Right lobe of liver (tissue), 6 donors: ENCODE data around the gene SNED1. TPM values are rescaled to one million over a fixed set of nuclear protein-coding genes. Genes with fewer than 3 reads are reported as not detected.
A peak's percentile ranks its signal among the peaks of the same experiment; 100 is the strongest.

ENCODE experiments used
- ATAC-seq, 4 donors: fragments of 200-7000 bp; cut with Tn5 transposase; one replicate each; pipeline ENCODE4 v1.9.1; 2020; ENCODE audit warnings: mild to moderate bottlenecking in 4 of 4, moderate library complexity in 4 of 4
- DNase-seq, 3 donors: peaks; one replicate each; pipeline ENCODE4 v3.0.0-alpha.2; 2020
- H3K27ac ChIP-seq, 3 donors: fragments of 200-600 bp; one replicate each; pipeline ENCODE4 v1.8.0; 2022
- H3K27me3 ChIP-seq, 2 donors: fragments of 200-600 bp; one replicate each; pipeline ENCODE4 v1.8.0; 2022
- H3K36me3 ChIP-seq, 4 donors: fragments of 200-600 bp; sonication (generic) in 1 of 4; one replicate each; pipeline versions ENCODE4 v1.5.1 to v1.8.0; 2017 to 2022; ENCODE audit warnings: control low read depth in 1 of 4
- H3K4me1 ChIP-seq, 4 donors: fragments of 200-600 bp; sonication (generic) in 1 of 4; one replicate each; pipeline versions ENCODE4 v1.5.1 to v1.8.0; 2017 to 2022; ENCODE audit warnings: control low read depth in 1 of 4
- H3K4me3 ChIP-seq, 3 donors: fragments of 200-600 bp; one replicate each; pipeline ENCODE4 v1.8.0; 2022
- H3K9me3 ChIP-seq, 4 donors: fragments of 200-600 bp; sonication (generic) in 1 of 4; one replicate each; pipeline versions ENCODE4 v1.5.1 to v1.8.0; 2017 to 2022; ENCODE audit warnings: control low read depth in 1 of 4
- POLR2A ChIP-seq: fragments of 450-650 bp; IDR thresholded peaks from one replicate; pipeline ENCODE4 v1.6.1; 2017; ENCODE audit warnings: antibody characterized with exemption, mild to moderate bottlenecking
- WGBS: methylation state at CpG from one replicate; pipeline ENCODE4 v1.1.6; 2018; ENCODE audit warnings: low coverage, low lambda C conversion rate; ENCODE audit not compliant: insufficient coverage; ENCODE audit errors: missing lambda C conversion rate; 5-methylcytosine and 5-hydroxymethylcytosine counted together
- intact Hi-C, 2 donors: fragments of 100-400 bp; cut with DNase I; formaldehyde crosslinking; loops; one replicate each; pipeline versions ENCODE4 v1.11.2 to v1.14.1; 2022
- total RNA-seq, 6 experiments: library from RNA; depleted of rRNA in 2 of 6; stranded (reverse); fragments of >200 nt in 2 of 6; fragmentation: NEBNext Ultra II Directional in 3 of 6; extraction: Animal tissue kit (Norgen Biotek cat#: 25700) in 3 of 6; gene quantifications; one replicate each; pipeline versions ENCODE4 v1.1.0 to v1.2.4, GENCODE V29; 2016 to 2023
- TF ChIP-seq, protein P1 (sequence below), 4 donors: fragments of 200-600 bp in 3 of 4; fragments of 450-650 bp in 1 of 4; IDR thresholded peaks; one replicate each; pipeline versions ENCODE4 v1.5.1 to v1.8.0; 2016 to 2022; ENCODE audit warnings: antibody characterized with exemption in 4 of 4, mild to moderate bottlenecking in 2 of 4
- donor health status: DM: no; HTN: yes; CAD: no.
- donor health status: DM: no; HTN: no; CAD: no.
- donor health status: DM: no; HTN: no; CAD: no.
- donor health status: DM: no; HTN: yes; CAD: no.
- donor health status: DM: no; HTN: yes; CAD: no.

SNED1 gene
- total RNA-seq, 6 experiments from 2014 or later, result 7.4 to 27.8 (median 13.2) TPM

DNA sequence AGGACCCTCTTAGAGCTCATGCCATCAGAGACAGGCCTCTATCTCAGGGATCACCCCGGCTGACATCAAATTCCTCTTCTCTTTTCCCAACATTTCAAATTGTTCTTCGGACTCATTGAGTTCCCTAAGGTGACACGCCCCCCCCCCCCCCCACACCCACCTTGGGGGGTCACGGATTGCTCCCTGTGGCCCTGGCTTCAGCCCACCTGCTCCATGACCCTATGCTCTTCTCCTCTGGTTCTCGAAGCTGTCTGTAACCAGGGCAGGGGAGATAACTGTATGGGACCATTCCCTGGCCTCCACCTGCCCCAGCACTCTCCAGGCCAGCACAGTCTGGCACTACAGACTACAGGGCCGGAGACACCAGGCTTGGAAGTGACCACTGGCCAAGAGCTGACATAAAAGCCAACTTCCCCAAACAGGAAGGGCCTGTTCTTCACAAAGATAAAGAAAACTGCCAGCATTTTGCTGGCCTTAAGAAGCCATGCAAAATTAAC lies 96.6 kb downstream of the SNED1 start:
- Histone ChIP-seq H3K36me3 (peaks cover 6 to 65% (median 18%) of the 10 kb centered on the region in 4 donors), H3K9me3 (no peaks in the 10 kb centered on the region), H3K4me1 (peaks cover 0 to 24% (median 11%) of the 10 kb centered on the region in 4 donors), H3K4me3 (no peak overlapping the region), H3K27me3 (no peaks in the 10 kb centered on the region), H3K27ac (no peak overlapping the region)
- intact Hi-C loops, result no loop called here
- ATAC-seq (peak in 2 of 4 donors; percentile 23 to 40), DNase-seq (no peak)
- TF ChIP-seq, protein P1, sequence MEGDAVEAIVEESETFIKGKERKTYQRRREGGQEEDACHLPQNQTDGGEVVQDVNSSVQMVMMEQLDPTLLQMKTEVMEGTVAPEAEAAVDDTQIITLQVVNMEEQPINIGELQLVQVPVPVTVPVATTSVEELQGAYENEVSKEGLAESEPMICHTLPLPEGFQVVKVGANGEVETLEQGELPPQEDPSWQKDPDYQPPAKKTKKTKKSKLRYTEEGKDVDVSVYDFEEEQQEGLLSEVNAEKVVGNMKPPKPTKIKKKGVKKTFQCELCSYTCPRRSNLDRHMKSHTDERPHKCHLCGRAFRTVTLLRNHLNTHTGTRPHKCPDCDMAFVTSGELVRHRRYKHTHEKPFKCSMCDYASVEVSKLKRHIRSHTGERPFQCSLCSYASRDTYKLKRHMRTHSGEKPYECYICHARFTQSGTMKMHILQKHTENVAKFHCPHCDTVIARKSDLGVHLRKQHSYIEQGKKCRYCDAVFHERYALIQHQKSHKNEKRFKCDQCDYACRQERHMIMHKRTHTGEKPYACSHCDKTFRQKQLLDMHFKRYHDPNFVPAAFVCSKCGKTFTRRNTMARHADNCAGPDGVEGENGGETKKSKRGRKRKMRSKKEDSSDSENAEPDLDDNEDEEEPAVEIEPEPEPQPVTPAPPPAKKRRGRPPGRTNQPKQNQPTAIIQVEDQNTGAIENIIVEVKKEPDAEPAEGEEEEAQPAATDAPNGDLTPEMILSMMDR (IDR thresholded peaks at IDR 0.05), result no peak
- TF ChIP-seq POLR2A, result no peak
- WGBS, result 65% methylated on average over 4 of the region's 6 CpGs

DNA sequence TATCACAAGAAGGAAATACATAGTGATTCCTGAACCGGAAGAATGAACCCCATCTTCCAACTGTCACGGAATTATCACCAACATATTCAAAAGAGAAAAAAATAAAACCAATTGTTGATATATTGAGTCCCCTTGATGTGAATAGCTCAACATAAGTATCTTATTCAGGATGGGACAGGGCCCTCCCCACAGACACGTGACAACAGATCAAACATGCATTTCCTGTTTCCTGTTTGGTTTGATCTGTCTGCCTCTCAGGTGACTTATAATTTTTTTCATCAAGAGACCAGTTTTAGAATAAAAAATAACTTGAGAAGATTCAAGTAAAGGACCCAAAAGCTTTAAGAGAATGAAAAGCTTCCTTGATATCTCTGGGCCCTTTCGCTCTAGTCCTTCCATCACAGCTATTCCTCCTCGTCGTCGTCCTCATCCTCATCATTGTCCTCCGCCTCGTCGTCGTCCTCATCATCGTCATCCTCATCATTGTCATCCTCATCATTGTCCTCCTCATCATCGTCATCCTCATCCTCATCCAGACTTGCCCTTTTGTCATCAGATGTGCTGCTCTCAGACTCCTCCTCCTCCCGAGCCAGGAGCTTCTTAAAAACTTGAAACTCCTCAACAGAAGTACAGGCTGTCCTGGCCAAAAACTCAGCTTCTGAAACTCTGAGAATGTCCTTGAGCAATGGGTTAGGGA lies 97.3 kb downstream of the SNED1 start:
- 84% methylated on average over 14 of the region's 14 CpGs for WGBS
- H3K4me1 ChIP-seq, result peaks cover 0 to 24% (median 12%) of the 10 kb centered on the region in 4 donors
- intact Hi-C loops, result no loop called here
- H3K27me3 ChIP-seq, result no peaks in the 10 kb centered on the region
- TF ChIP-seq POLR2A, result no peak
- TF ChIP-seq, protein P1 (IDR thresholded peaks at IDR 0.05), result no peak
- DNase-seq (no peak), ATAC-seq (no peak)
- H3K27ac ChIP-seq, result no peak overlapping the region
- no peaks in the 10 kb centered on the region for H3K9me3 ChIP-seq
- H3K4me3 ChIP-seq, result no peak overlapping the region
- H3K36me3 ChIP-seq, result peaks cover 6 to 58% (median 18%) of the 10 kb centered on the region in 4 donors

DNA sequence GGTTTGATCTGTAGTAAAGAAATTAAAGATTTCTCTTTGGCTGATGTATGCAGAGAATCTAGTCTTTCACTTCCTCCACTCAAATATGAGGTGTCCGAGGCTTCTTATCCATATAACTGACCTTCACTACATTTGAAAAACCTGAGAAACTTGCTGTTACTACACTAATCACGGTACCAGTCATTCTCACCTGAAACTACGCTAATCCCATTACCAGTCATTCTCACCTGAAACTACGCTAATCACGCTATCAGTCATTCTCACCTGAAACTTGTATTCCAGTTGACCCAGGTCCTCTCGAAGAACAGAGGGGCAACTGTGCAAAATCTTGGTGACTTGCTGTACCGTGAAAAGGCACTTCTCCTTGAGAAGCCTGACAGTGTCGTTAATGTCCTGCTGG lies 98.6 kb downstream of the SNED1 start:
- H3K9me3 ChIP-seq, result no peaks in the 10 kb centered on the region
- no peak for DNase-seq
- no peaks in the 10 kb centered on the region for H3K27me3 ChIP-seq
- no peak for TF ChIP-seq POLR2A
- TF ChIP-seq, protein P1 (IDR thresholded peaks at IDR 0.05), result no peak
- ATAC-seq, result no peak
- intact Hi-C loops, result no loop called here
- peaks cover 6 to 47% (median 16%) of the 10 kb centered on the region in 4 donors for H3K36me3 ChIP-seq
- no peak overlapping the region for H3K27ac ChIP-seq
- H3K4me3 ChIP-seq, result no peak overlapping the region
- H3K4me1 ChIP-seq, result peaks cover 0 to 31% (median 15%) of the 10 kb centered on the region in 4 donors
- WGBS, result 87% methylated on average over 8 of the region's 8 CpGs

DNA sequence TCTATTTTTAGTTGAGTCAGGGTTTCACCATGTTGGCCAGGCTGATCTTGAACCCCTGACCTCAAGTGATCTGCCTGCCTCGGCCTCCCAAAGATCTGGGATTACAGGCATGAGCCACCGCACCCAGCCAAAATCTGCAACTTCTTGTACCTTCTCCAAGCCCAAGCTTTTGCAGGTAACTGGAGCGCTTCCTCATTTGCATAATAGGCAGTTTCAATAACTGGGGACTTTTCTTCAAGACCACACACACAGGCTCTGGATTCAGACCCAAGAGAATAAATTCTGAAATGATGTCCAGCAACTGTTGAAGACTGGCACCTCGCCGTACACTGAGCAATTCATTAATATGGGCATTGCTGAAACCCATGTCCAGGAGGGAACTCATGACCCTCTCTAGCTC lies 100.8 kb downstream of the SNED1 start:
- Histone ChIP-seq H3K36me3 (peaks cover 6 to 36% (median 14%) of the 10 kb centered on the region in 4 donors), H3K27me3 (no peaks in the 10 kb centered on the region), H3K4me3 (no peak overlapping the region), H3K4me1 (peaks cover 0 to 20% (median 9%) of the 10 kb centered on the region in 4 donors), H3K9me3 (no peaks in the 10 kb centered on the region), H3K27ac (no peak overlapping the region)
- ATAC-seq, result no peak
- TF ChIP-seq, protein P1 (IDR thresholded peaks at IDR 0.05), result no peak
- intact Hi-C loops, result no loop called here
- DNase-seq, result no peak
- WGBS, result 92% methylated on average over 3 of the region's 5 CpGs
